AG09309 (cell line): Measurements from ENCODE around the gene P2RX6.

ENCODE experiments used
- DNase-seq: peaks from one replicate; pipeline ENCODE4 v3.0.0-alpha.2; 2010; ENCODE audit warnings: low read depth
- H3K4me3 ChIP-seq: 2 replicates; pipeline ENCODE4 v1.5.1; 2011; ENCODE audit warnings: mild to moderate bottlenecking, low read depth, low read length, moderate library complexity; ENCODE audit not compliant: control insufficient read depth
- CTCF ChIP-seq: IDR thresholded peaks from 2 replicates; pipeline ENCODE4 v1.5.1; 2011; ENCODE audit warnings: mild to moderate bottlenecking, low read depth, low read length, inconsistent platforms; ENCODE audit not compliant: insufficient read depth, control insufficient read depth; ENCODE audit errors: missing control alignments

The P2RX6 gene

GRCh38 chr22:20976291-20976877 lies 38.6 kb upstream of the P2RX6 start:
- DNase-seq: no peak
- no peak for TF ChIP-seq CTCF
- no peak overlapping the region for H3K4me3 ChIP-seq

- no peak for TF ChIP-seq CTCF
- DNase-seq: no peak
- H3K4me3 ChIP-seq: no peak overlapping the region
Observed at GRCh38 chr22:20977019-20977418, 37.9 kb upstream of the P2RX6 start.

DNA sequence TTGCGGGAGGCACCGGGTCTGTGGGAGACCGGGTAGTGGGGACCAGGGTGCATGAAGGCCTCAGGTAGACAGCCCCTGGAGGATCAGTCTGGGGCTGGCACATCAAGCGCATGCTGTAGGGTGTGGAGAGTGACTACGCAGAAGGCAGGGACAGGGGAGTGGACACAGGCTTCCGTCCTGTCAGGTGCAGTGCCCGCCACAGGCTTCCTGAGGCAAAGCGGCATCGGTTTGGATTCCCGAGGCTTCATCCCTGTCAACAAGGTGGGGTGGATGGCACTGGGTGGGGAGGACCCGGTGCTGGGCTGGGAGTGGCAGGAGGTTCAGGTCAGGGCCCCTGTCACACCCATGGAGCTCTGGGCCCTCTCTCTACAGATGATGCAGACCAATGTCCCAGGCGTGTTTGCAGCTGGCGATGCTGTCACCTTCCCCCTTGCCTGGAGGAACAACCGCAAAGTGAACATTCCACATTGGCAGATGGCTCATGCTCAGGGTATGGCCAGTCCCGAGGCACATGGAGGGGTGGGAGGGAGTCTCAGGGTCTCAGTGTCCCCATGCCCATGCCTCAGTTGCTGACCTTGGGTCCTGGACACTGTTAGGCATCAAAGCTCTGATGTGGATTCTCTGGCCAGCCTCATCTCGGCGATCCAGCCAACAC lies 37.3 kb upstream of the P2RX6 start:
- H3K4me3 ChIP-seq: no peak overlapping the region
- DNase-seq: no peak
- no peak for TF ChIP-seq CTCF

DNA sequence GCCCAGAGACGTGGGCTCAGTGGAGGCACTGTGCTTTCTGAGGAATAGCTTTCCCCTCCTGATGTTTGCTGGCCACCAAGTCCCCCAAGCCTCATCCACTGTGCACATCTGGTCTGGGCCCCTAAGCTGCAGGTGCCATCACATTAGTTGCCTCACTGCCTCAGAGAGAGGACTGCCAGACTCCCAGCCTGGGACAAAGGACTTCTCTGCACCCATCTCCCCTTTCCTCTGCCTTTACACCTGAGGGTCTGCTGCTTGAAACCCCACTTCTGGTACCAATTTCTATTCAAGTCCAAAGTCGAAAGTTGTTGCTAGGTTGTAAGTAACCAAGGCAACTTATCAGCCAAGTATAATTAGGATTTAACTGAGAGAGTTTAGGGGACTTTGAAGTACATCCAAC lies 36.5 kb upstream of the P2RX6 start:
- TF ChIP-seq CTCF: no peak
- no peak overlapping the region for H3K4me3 ChIP-seq

GRCh38 chr22:20979243-20979809 lies 35.6 kb upstream of the P2RX6 start:
- DNase-seq: no peak
- H3K4me3 ChIP-seq: no peak overlapping the region
- TF ChIP-seq CTCF: no peak

More for the DNA sequence above, 36.5 kb upstream of the P2RX6 start:
- no peak for DNase-seq

DNA sequence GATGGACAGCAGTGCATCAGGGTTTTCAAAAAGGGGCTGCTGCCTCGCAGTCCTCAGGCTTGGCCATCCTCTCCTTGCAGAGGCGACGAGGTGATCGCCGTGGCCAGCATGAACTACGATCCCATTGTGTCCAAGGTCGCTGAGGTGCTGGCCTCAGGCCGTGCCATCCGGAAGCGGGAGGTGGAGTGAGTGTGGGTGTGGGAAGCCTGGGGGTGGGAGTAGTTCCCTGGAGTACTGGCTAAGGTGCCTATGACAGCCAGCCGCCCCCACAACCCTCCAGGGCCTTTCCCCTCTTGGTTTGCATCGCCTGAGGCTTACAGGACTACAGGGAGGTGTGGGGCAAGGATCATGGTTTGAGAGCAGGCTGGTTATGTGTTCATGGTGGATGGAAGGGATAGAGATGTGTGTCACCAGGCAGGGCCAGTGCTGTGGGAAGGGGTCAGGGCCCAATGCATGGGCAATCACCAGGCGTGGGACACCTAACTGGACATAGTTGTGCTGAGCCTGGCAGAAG lies 35.0 kb upstream of the P2RX6 start:
- TF ChIP-seq CTCF: no peak

More for the DNA sequence above, 35.0 kb upstream of the P2RX6 start:
- H3K4me3 ChIP-seq: no peak overlapping the region
- no peak for DNase-seq
